ENCODE results near the gene AGPAT2. TPM values are rescaled to one million over a fixed set of nuclear protein-coding genes. Genes with fewer than 3 reads are reported as not detected.

Gene AGPAT2
- total RNA-seq, 1 experiment from 2014 or later = 77.9 TPM

GRCh38 chr9:136713550-136713949, 26.3 kb upstream of the AGPAT2 start:
- Histone ChIP-seq H3K27me3 (ENCODE audit: control insufficient read depth, insufficient read depth, low read length) (no peaks in the 10 kb centered on the region), H3K4me3 (ENCODE audit: low read depth in 2 of 2, low read length in 2 of 2) (peak overlapping the region; percentile 39 to 47), H3K36me3 (ENCODE audit: control insufficient read depth, insufficient read depth, low read length) (no peaks in the 10 kb centered on the region), H3K9me3 (ENCODE audit: control insufficient read depth, insufficient read depth, low read depth, low read length) (no peaks in the 10 kb centered on the region), H3K4me1 (ENCODE audit: control insufficient read depth, insufficient read depth, low read length) (peaks cover 6% of the 10 kb centered on the region), H3K27ac (ENCODE audit: low read length) (no peak overlapping the region)
- no peak for DNase-seq (ENCODE audit: low read depth, low spot score)
- CTCF ChIA-PET = interaction anchor here (0.6 kb wide), 1 partner anchor 10 kb away, joined by 3 read pairs; no protein-coding TSS in a partner anchor
- POLR2A ChIA-PET = interaction anchor here (0.7 kb wide), 1 partner anchor 14 kb away, joined by 3 read pairs; no protein-coding TSS in a partner anchor
- no peak for ATAC-seq
- TF ChIP-seq TCF7L2 (IDR thresholded peaks at IDR 0.05; ENCODE audit: low read depth, low read length) (no peak), POLR2AphosphoS5 (IDR thresholded peaks at IDR 0.05; ENCODE audit: low read depth, low read length) (no peak), SIN3A (IDR thresholded peaks at IDR 0.05; ENCODE audit: borderline replicate concordance, insufficient read depth, low read depth, low read length) (no peak), REST (IDR thresholded peaks at IDR 0.05; ENCODE audit: insufficient read depth in 1 of 2, low read depth in 2 of 2, low read length in 1 of 2) (no peak)
- TF ChIP-seq, protein P1, sequence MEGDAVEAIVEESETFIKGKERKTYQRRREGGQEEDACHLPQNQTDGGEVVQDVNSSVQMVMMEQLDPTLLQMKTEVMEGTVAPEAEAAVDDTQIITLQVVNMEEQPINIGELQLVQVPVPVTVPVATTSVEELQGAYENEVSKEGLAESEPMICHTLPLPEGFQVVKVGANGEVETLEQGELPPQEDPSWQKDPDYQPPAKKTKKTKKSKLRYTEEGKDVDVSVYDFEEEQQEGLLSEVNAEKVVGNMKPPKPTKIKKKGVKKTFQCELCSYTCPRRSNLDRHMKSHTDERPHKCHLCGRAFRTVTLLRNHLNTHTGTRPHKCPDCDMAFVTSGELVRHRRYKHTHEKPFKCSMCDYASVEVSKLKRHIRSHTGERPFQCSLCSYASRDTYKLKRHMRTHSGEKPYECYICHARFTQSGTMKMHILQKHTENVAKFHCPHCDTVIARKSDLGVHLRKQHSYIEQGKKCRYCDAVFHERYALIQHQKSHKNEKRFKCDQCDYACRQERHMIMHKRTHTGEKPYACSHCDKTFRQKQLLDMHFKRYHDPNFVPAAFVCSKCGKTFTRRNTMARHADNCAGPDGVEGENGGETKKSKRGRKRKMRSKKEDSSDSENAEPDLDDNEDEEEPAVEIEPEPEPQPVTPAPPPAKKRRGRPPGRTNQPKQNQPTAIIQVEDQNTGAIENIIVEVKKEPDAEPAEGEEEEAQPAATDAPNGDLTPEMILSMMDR (IDR thresholded peaks at IDR 0.05) = no peak
- BruUV-seq (replicated peaks) = no TSS peak
- in situ Hi-C loops (cut with HindIII; ENCODE audit: low pct_unique_long_range_greater_than_20kb, low sequenced_read_pairs) (no loop called here), intact Hi-C loops (cut with micrococcal nuclease; ENCODE audit: unreplicated experiment) (no loop called here)

DNA sequence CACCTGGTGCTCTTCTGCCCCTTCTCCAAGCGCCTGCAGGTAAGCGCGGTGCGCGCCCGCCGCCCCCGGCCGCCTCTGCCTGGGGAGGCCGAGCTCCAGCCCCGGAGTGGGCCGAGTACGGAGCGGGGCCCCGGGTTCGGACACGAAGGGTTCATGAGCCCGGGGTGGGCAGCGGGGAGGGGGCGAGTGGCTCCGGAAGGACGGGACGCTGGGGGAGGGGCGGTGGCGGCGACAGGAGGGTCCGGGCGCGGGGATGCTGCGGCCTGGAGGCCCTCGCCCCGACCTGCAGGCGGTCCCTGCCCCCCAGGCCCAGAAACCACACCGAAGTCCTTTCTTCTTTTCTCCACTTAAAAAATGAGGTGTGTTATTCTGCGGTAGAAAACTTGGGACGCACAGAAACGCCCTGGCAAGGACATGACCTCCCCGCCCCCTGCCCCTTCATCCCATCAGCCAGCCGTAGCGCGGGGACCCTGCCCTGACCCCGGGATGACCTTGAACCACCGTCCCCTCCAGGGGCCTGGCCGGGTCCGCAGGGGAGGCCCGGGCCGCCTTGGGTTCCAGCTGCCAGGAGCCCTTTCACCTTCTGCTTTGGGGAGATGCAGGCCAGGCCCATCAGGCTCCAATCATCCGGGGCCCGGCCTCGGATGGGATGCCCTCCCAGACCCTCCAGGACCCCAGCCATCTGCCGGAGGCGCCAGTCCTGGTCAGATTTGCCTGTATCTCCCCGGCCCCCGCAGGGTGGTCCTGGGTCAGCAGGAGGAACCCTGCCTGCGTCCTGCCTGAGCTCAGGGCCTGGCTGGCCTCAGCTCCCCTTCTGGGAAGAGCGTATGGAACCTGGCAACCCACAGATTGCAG, 25.7 kb upstream of the AGPAT2 start:
- Histone ChIP-seq H3K27ac (ENCODE audit: low read length) (no peak overlapping the region), H3K4me3 (ENCODE audit: low read depth in 2 of 2, low read length in 2 of 2) (peak overlapping the region; percentile 39 to 47), H3K4me1 (ENCODE audit: control insufficient read depth, insufficient read depth, low read length) (peaks cover 6% of the 10 kb centered on the region), H3K9me3 (ENCODE audit: control insufficient read depth, insufficient read depth, low read depth, low read length) (no peaks in the 10 kb centered on the region), H3K36me3 (ENCODE audit: control insufficient read depth, insufficient read depth, low read length) (no peaks in the 10 kb centered on the region), H3K27me3 (ENCODE audit: control insufficient read depth, insufficient read depth, low read length) (no peaks in the 10 kb centered on the region)
- POLR2A ChIA-PET = interaction anchor here (0.7 kb wide), 1 partner anchor 14 kb away, joined by 3 read pairs; no protein-coding TSS in a partner anchor
- CTCF ChIA-PET = no interaction called here
- no TSS peak for BruUV-seq (replicated peaks)
- DNase-seq (ENCODE audit: low read depth, low spot score) = no peak
- intact Hi-C loops (cut with micrococcal nuclease; ENCODE audit: unreplicated experiment) (no loop called here), in situ Hi-C loops (cut with HindIII; ENCODE audit: low pct_unique_long_range_greater_than_20kb, low sequenced_read_pairs) (no loop called here)
- 0 out of 2 replicates have a peak, but pooled peaks have one; percentile 7 for ATAC-seq
- TF ChIP-seq TCF7L2 (IDR thresholded peaks at IDR 0.05; ENCODE audit: low read depth, low read length) = no peak
- no peak for TF ChIP-seq REST (IDR thresholded peaks at IDR 0.05; ENCODE audit: insufficient read depth in 1 of 2, low read depth in 2 of 2, low read length in 1 of 2)
- TF ChIP-seq, protein P1 (IDR thresholded peaks at IDR 0.05) = no peak
- TF ChIP-seq SIN3A (IDR thresholded peaks at IDR 0.05; ENCODE audit: borderline replicate concordance, insufficient read depth, low read depth, low read length) = no peak
- TF ChIP-seq POLR2AphosphoS5 (IDR thresholded peaks at IDR 0.05; ENCODE audit: low read depth, low read length) = no peak
